Neural cell (in vitro differentiated cells): ENCODE measurements around the gene ST6GALNAC5.

Source experiments
- EZH2 ChIP-seq: fragments of 200-600, 300-800 bp; shearing (Covaris generic), sonication (generic); IDR thresholded peaks from 2 replicates; pipeline ENCODE4 v1.6.1; 2014; ENCODE audit warnings: antibody characterized with exemption, low read length, borderline replicate concordance, mild to moderate bottlenecking; ENCODE audit not compliant: insufficient read depth, poor library complexity, severe bottlenecking
- POLR2AphosphoS5 ChIP-seq: IDR thresholded peaks from 2 replicates; pipeline ENCODE4 v1.6.1; 2012
- TF ChIP-seq, protein P1 (sequence below): fragments of 450-650 bp; IDR thresholded peaks from 2 replicates; pipeline ENCODE4 v1.5.1; 2014; ENCODE audit warnings: antibody characterized with exemption, mild to moderate bottlenecking, moderate library complexity; ENCODE audit not compliant: poor library complexity, severe bottlenecking

DNA sequence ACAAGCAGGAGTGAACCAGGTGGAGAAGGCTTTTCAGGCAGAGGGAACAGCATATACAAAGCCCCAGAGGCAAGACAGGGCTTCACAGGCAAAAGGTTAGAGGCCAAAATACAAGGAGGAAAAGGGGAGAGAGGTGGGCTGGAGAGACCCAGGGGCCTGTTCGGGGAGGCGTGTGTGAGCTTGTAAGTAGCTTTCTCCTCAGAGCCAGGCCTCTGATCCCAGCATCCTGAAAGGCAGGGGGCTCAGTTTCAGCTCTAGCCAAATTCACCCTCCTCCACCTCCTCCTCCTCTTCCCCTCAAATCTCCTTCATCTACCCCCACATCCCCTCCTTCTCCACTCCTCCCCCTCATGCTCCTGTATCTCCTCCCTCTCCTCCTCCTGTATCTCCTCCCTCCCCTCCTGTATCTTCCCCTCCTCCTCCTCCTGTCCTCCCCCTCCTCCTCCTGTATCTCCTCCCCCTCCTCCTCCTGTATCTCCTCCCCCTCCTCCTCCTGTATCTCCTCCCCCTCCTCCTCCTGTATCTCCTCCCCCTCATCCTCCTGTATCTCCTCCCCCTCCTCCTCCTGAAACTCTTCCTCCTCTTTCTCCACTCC, 148.6 kb downstream of the ST6GALNAC5 start:
- TF ChIP-seq EZH2 (no peak), POLR2AphosphoS5 (no peak)
- TF ChIP-seq, protein P1, sequence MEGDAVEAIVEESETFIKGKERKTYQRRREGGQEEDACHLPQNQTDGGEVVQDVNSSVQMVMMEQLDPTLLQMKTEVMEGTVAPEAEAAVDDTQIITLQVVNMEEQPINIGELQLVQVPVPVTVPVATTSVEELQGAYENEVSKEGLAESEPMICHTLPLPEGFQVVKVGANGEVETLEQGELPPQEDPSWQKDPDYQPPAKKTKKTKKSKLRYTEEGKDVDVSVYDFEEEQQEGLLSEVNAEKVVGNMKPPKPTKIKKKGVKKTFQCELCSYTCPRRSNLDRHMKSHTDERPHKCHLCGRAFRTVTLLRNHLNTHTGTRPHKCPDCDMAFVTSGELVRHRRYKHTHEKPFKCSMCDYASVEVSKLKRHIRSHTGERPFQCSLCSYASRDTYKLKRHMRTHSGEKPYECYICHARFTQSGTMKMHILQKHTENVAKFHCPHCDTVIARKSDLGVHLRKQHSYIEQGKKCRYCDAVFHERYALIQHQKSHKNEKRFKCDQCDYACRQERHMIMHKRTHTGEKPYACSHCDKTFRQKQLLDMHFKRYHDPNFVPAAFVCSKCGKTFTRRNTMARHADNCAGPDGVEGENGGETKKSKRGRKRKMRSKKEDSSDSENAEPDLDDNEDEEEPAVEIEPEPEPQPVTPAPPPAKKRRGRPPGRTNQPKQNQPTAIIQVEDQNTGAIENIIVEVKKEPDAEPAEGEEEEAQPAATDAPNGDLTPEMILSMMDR = no peak
